ENCODE measurements around the gene KCNN3.
A peak's percentile ranks its signal among the peaks of the same experiment; 100 is the strongest.

Gene KCNN3

DNA sequence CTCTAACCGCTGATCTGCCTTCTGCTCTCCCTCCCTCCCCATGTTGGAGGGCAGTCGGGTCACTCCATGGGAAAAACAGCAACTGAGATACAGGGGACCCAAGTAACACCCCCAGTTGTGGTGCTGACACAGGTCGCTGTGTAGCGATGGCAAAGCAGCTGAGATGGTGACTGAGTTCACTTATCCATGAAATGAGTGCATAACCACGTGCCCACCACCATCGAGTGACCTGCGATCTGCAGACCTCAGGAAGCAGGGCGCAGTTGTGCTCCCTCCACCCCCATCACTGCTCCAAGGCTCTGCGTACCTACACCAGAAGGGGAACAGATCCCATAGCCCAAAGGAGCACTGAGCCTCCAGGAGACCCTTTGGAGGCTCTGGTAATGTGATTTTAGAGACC lies 31.1 kb downstream of the KCNN3 start:
- no peak for DNase-seq

- no peak for DNase-seq
Observed at GRCh38 chr1:154838461-154838860, 31.6 kb downstream of the KCNN3 start.

- DNase-seq: peak; percentile 59
Observed at GRCh38 chr1:154837672-154838171, 32.4 kb downstream of the KCNN3 start.

DNA sequence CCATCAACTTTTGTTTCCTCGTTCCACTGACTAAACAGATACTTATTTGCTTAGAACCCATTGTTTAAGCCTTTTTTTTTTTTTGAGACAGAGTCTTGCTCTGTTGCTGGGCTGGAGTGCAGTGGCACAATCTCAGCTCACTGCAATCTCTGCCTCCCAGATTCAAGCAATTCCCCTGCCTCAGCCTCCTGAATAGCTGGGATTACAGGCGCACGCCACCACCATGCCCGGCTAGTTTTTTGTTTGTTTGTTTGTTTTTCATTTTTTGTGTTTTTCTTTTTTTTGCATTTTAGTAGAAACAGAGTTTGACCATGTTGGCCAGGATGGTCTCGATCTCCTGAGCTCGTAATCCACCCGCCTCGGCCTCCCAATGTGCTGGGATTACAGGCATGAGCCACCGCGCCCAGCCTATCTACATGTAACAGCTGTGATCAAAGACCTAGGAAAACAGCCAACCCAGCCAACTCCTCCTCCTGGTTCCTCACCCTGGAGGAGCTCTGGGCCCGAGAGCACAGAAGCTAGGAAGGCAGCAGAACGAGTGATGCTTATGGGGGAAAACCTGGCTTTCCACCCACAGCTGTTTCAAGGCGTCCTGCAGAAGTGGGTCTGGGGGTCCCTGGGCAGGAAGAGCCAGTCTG lies 32.9 kb downstream of the KCNN3 start:
- peak; percentile 44 for DNase-seq

DNA sequence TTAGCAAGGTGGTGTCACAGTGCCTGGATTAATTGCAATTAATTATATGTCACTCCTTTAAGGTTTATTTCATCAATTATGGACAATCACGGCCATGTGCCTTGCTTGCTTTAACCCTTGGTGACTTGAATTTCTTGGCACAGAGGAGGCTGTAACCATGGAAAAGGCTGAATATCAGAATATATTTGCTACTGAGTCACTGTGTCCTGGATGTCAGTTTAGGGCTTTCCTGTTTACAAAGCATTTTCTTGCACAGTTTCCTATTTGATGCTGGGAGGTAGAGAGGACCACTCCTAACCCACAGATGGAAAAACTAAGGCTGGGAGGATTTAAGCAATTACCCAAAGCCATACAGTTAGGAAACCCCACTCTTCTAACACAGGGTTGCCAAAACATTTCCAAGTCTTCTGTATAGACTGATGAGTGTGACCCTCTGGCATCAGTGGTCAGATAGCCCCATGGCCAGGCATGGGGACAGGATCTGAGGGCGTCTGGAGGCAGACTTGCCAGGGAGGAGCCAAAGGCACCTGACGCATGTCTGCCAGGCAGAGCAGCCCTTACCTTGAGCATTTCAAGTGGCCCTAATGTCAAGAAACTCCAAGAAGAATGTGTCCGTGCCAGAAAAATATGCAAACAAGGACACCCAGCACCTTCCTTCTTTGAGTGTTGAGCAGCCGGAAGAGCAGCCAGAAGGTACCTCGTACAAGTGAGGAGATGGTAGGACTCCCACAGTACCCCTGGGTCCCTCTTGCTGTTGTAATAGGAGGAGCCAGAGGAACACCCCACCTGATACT lies 34.4 kb downstream of the KCNN3 start:
- DNase-seq: no peak

DNA sequence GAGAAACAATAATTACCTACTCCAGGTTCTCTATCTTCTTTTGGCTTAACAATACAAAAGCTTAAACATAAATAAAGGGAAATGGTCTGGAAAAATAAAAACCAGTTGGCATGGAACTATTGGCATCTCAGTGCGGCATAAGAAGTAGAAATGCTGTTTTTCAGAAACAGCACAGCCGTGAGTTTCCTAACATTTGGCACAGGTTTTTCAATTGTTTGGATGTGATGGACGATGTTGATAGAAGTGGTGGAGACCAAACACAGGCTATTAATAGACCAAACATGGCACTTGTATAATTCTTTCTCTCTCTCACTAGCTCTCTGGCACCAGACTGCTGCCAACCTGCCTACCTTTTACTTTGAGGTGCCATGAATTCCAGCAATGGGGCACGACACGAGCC lies 36.2 kb downstream of the KCNN3 start:
- no peak for DNase-seq

GRCh38 chr1:154833209-154833608 lies 36.9 kb downstream of the KCNN3 start:
- DNase-seq: no peak

DNA sequence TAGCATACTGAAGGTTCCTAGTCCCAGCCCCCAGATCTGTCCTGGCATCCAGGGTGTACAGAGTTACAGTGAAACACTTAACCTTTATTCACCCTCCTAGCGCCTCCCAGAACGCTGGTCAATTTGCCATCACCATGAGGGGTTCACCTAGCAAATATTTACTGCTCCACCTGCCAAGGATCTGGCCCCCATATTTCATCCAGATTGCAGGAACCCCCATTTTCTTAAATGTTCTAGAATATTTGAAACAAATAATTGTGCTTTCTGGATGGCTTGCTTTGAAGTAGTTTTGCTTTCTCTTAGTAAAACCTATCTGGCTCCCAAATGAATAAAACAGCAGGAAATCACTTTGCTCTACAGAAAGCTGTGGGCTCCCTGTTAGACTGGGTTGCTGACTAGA lies 37.7 kb downstream of the KCNN3 start:
- DNase-seq: no peak

DNA sequence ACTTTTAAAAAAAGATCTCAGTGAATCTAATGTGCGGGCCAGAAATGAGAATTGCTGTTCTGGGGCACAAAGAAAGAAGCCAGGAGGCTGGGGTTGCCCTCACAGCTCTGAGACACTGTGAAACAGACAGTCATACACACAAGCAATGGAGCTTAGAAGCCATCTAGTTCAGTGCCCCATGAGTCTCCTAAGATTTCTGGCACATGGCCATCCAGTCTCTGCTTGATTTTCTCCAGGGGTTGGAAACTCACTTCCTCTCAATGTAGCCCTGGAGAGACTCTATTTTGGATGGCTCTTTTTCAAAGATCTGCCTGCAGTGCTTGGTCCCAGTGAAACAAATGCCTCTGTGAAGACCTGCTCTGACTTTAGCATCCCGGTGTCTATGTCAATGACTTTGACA lies 38.6 kb downstream of the KCNN3 start:
- no peak for DNase-seq

- no peak for DNase-seq
Observed at GRCh38 chr1:154829062-154829461, 41.0 kb downstream of the KCNN3 start.

DNA sequence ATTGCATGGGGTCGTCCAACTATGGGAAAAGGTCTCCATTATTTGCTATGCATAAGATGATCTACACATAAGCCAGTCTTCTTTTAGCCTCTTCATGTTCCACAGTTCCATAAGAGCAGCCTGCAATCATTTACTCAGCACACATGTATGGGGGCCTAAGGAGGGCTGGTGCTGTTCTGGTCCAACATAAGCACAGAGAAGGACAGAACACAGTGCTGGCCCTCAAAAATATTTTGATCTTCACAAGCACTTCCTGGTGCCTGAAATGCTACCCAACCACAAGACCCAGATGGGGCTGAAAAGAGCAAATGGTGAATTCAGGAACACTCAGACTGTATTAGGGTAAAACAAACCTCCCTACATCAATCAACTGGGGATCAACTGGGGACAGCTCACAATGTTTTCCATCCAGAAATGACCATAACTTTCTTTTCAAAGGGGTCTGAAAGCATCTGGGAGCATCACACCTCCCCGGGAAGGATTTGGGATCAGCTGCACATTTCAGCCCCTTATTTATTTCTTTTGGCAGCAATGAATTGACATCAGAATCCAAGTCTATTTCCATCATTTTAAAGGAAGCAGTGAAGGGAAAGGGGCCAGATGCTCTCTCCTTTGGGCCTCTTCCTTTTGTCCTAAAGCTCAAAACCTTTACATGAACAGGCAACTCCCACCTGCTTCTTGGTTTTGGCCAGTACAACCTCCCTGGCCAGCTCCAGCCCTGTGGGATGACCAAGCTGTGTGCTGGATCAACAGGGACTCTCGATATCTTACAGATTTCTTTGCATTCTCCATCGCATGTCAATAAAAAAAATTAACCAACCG lies 45.7 kb downstream of the KCNN3 start:
- DNase-seq: no peak

DNA sequence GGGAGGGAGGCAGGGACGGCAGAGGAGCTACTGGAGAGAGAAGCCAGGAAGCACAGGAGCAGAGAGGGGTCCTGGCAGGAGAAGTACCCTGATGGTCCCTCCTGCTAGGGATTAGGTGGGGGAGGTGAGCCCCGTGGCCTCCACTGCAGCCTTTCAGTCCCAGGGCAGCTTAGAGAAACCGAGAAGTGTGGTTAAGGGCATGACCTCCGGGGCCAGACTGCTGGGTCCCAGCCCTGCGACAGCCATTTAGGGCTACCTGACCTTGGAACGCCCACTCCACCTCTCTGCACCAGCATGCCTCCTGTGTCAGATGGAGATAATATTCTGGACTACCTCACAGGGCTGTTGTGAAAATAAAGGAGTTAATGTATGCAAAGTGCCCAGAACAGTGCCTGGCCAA lies 47.4 kb downstream of the KCNN3 start:
- no peak for DNase-seq

DNA sequence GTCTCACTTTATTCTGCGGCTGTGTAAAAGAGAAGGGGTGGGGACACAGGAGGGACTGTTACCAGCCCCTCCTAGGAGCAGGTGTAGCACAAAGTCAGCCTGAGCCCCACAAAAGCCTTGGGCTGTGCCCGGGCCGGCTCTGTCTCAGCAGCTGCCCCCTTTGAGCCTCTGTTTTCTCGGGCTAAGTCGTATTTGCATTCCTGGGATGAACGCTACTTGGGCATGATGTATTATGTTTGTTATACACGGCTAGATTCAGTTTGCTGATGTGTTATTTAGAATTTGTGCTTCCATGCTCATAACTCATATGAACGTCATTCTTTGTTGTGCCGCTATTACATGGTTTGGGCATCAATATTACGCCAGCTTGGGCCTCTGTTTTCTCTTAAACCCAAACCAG lies 47.8 kb downstream of the KCNN3 start:
- DNase-seq: no peak

DNA sequence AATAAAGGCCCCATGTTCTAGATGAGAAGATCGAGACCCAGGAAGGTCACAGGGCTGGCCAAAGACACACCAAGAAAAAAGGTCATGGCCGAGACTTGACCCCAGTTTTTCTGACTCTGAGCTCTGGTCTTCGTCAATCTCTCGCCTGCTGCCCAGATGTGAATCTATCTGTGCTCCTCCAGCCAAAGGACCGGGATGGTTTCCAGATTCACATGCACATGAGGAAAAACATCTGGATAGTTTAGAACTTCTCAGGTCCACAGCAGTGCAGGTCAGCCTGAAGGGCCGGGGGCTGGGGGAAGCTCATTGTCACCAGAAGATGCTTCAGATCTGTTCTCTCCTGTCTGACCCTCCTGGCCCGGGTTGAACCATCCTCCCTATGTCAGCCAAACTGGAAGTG lies 49.0 kb downstream of the KCNN3 start:
- DNase-seq: no peak

DNA sequence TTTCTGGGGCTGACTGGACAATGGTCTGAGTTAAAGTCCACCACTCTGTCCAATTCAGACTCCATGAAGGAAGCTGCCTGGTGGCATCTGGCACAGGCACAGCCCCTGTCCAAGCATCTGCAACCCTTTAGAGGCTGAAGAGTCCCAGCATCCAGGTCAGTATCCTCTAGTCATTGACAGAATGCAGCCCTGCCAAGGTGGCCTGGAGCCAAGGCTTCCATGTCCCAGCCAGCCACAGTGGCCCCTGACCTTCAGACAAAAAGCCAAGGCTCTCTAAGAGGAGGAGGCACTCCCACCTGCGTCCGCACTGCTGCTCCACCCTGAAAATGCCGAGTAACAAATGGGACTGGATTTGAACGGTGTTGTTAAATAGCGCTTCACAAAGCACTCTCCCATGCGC lies 49.4 kb downstream of the KCNN3 start:
- DNase-seq: no peak

GRCh38 chr1:154819628-154820590 lies 50.2 kb downstream of the KCNN3 start:
- peak; percentile 63 for DNase-seq

GRCh38 chr1:154818911-154819310 lies 51.2 kb downstream of the KCNN3 start:
- no peak for DNase-seq

DNA sequence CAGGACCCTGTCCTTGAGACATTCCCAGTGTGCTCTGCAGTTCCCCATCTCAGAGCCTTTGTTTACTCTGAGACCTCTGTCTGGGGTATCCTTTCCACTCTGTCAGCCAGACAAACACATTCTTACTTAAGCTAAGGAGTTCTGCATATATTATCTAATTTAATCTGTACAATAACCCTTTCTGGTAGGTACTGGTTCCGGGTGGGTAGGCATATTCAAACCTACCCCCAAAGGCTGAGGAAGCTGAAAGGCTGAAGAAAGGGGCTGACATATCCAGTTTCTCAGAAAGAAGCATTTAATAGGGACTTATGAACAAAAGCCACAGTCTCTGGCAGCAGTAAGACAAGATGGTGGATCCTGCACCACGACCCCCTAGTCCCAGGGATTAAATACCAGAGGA lies 53.1 kb downstream of the KCNN3 start:
- no peak for DNase-seq

DNA sequence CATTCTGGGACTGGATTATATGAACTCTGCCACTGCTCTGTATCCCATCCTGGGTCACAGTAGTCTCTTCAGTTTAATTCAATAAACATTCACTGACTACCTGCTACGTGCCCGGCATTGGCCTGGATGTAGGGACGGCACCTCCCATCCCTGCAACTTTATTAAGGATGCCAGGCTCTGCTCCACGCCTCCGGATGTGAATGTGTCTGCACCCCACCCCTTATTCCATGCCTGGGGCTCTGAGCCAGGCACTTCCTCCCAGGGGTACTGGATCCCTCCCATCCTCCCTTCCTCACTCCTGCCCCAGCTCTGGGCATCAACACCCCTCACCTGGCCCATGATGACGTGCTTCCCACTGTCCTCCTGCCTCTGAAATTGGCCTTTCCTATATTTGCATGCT lies 53.7 kb downstream of the KCNN3 start:
- no peak for DNase-seq

DNA sequence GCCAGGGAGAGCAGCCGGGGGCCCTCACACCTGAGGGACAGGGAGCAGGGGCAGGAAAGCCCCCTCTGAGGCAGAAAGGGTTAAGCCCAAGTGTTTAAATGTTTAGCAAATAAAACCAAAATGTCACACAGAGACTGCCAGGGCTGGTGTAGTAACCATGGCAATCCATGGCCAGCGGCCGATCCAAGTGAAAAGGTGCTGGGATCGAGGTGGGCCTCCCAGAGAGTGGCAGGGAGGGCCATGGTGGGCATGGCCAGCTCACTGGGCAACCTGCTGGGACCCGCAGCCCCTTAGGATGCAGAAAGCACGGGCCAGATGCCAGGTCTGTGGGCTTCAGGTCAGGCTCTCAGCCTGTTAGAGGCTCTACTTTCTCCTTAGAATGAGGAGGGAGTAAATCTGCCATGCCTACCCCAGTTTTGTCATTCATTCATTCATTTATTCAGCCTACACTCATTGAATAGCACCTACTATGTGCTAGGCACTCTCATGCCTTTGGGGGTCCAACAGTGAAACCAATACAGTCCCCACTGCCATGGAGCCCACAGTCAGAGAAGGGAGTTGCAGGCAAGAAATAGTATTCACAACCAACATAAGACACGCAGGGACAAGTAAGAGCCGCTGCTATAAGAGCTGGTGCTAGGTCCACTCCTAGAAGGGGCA lies 56.1 kb downstream of the KCNN3 start:
- DNase-seq: no peak

DNA sequence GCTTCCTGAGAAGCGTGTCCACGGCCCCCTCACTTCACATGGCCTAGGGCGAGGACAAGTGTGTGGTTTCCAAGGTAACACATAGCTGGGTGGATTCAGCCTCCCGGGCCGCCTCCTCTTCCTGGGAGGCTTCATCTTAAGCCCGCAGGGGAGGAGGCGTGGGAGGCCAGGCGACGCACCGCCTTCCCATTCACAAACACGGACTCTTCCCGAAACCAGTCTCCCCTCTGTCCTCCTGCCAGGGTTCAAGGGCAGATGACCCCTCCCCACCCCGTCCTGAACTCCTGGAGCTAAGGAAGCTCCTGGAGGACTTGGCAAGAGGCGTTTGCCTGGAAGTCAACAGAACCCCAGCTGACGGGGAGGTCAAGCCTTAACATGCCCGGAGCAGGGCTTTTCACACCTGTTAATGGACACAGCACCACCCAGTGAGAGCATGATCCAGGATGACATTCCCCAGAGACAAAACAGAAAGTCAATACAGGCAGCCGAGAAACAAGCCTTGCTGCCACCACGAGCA lies 56.7 kb downstream of the KCNN3 start:
- DNase-seq: no peak

- no peak for DNase-seq
Observed at GRCh38 chr1:154812877-154813276, 57.2 kb downstream of the KCNN3 start.

All from NCI-H82 (cell line).